OCI-LY7 (cell line): ENCODE results near the gene SCARF2. TPM values are rescaled to one million over a fixed set of nuclear protein-coding genes. Genes with fewer than 3 reads are reported as not detected.
"Not testable (repeated sequence)": the region's sequence is repeated elsewhere in the genome, so short reads cannot be mapped to it uniquely, and the experiment has no call there.

Experiments
- BruUV-seq: library from RNA; stranded (reverse); fragments of 400-500 nt; replicated peaks from 2 replicates; lab custom pipeline; 2021; lab: Mats Ljungman, UMichigan
- CTCF ChIA-PET: fragments of 300-600 bp; sonication (Branson Sonifier 250); formaldehyde crosslinking; loops from one replicate; lab custom pipeline; 2022; ENCODE audit warnings: antibody characterized with exemption; ENCODE audit not compliant: unreplicated experiment; lab: Charles Lee
- POLR2A ChIA-PET: fragments of 300-600 bp; sonication (Branson Sonifier 250); formaldehyde crosslinking; loops from one replicate; lab custom pipeline; 2022; ENCODE audit warnings: antibody characterized with exemption; lab: Charles Lee
- DNase-seq: peaks from one replicate; pipeline ENCODE4 v3.0.0-alpha.2; 2015; ENCODE audit warnings: low spot score
- H2AFZ ChIP-seq: fragments of 200-600 bp; sonication (generic), shearing (Covaris generic); 2 replicates; pipeline ENCODE4 v1.6.1; 2014; ENCODE audit warnings: mild to moderate bottlenecking, antibody characterized with exemption, low read length, moderate library complexity
- H3K27ac ChIP-seq: fragments of 200-600 bp; sonication (generic); 2 replicates; pipeline ENCODE4 v1.5.1; 2014; ENCODE audit warnings: mixed run types, low read depth, mild to moderate bottlenecking, moderate library complexity, low read length, inconsistent platforms; ENCODE audit not compliant: poor library complexity, severe bottlenecking
- H3K36me3 ChIP-seq: fragments of 200-600 bp; sonication (generic); 2 replicates; pipeline ENCODE4 v1.6.1; 2014; ENCODE audit warnings: mild to moderate bottlenecking, antibody characterized with exemption, low read length, moderate library complexity, mixed read lengths; ENCODE audit not compliant: insufficient read depth
- H3K4me1 ChIP-seq: fragments of 200-600 bp; sonication (generic); 2 replicates; pipeline ENCODE4 v1.5.1; 2014; ENCODE audit warnings: mild to moderate bottlenecking, low read length; ENCODE audit not compliant: insufficient read depth, poor library complexity, severe bottlenecking
- H3K4me2 ChIP-seq: fragments of 200-600 bp; sonication (generic); 2 replicates; pipeline ENCODE4 v1.6.1; 2014; ENCODE audit warnings: mild to moderate bottlenecking, low read length
- H3K4me3 ChIP-seq: fragments of 200-600 bp; sonication (generic); 2 replicates; pipeline ENCODE4 v1.5.1; 2014; ENCODE audit warnings: mild to moderate bottlenecking, low read depth, low read length; ENCODE audit not compliant: poor library complexity, severe bottlenecking
- H3K79me2 ChIP-seq: fragments of 200-600 bp; sonication (generic); 2 replicates; pipeline ENCODE4 v1.6.1; 2016; ENCODE audit warnings: low read depth, mild to moderate bottlenecking, low read length, moderate library complexity, mixed read lengths; ENCODE audit not compliant: insufficient read depth
- H3K9me2 ChIP-seq: fragments of 200-600 bp; sonication (generic); 2 replicates; pipeline ENCODE4 v1.6.1; 2016; ENCODE audit warnings: mild to moderate bottlenecking, low read length, mixed read lengths; ENCODE audit not compliant: insufficient read depth
- H3K9me3 ChIP-seq: fragments of 200-600 bp; sonication (generic); 2 replicates; pipeline ENCODE4 v1.6.1; 2014; ENCODE audit warnings: mild to moderate bottlenecking, mixed run types, low read length, mixed read lengths
- H4K20me1 ChIP-seq: fragments of 200-600 bp; sonication (generic); 2 replicates; pipeline ENCODE4 v1.6.1; 2014; ENCODE audit warnings: mild to moderate bottlenecking, antibody characterized with exemption, low read length, moderate library complexity, mixed read lengths; ENCODE audit not compliant: insufficient read depth
- EZH2phosphoT487 ChIP-seq: fragments of 200-600 bp; sonication (generic); IDR thresholded peaks from 2 replicates; pipeline ENCODE4 v1.6.1; 2018; ENCODE audit warnings: low read depth, borderline replicate concordance, mild to moderate bottlenecking, mixed run types, antibody characterized with exemption, low read length, moderate library complexity, mixed read lengths
- intact Hi-C: fragments of 100-400 bp; cut with micrococcal nuclease; formaldehyde crosslinking; loops from one replicate; pipeline ENCODE4 v1.10.0; 2022; ENCODE audit not compliant: unreplicated experiment
- total RNA-seq, 2 experiments: library from RNA; depleted of rRNA in 1 of 2; stranded (reverse); fragments of >200 nt in 1 of 2; shearing (Covaris generic) in 1 of 2; gene quantifications; 2 replicates each; pipeline ENCODE4 v1.2.3, GENCODE V29; 2014 to 2022
- TF ChIP-seq, protein P1 (sequence below): fragments of 200-600 bp; sonication (generic); conservative IDR thresholded peaks from 2 replicates; pipeline ENCODE4 v1.5.1; 2014; ENCODE audit warnings: mild to moderate bottlenecking, antibody characterized with exemption, low read length, moderate library complexity, mixed read lengths

The SCARF2 gene
- total RNA-seq, 2 experiments from 2014 or later: 1.0 to 2.2 TPM

DNA sequence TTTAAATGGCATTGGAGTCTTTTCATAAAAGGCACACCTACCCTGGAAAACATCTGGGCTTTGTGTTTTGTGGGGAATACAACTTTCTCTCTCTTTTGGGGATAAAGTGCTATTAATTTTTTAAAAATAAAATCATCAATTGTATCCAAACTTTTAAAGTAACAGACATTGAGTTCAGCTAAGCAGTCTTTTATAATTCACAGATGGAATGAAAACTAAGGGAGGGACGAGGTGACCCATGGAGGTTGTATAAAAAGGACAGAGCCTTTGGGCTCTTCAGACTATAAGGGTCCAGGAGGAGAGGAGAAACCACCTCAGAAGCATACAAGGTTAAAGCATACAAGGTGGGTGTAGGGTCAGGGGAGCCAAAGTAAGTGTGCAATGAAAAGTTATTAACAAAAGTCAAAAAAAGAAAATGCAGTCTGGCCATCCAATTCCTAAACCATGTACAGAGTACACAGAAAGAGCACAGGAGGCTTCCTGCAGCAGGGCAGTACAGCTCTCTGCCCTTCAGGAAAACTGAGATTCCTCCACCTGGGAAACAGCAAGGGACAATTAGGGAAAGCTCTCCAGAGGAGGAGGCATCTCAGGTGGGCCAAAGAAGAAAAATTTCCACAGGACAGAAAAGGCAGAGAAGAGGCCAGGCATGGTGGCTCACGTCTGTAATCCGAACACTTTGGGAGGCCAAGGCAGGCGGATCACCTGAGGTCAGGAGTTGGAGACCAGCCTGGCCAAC is 47.5 kb upstream of the SCARF2 start:
- ChIA-PET POLR2A (no interaction called here), CTCF (no interaction called here)
- H3K79me2 ChIP-seq: no peaks in the 10 kb centered on the region
- H4K20me1 ChIP-seq: no peaks in the 10 kb centered on the region
- H2AFZ ChIP-seq: no peak overlapping the region
- TF ChIP-seq, protein P1, sequence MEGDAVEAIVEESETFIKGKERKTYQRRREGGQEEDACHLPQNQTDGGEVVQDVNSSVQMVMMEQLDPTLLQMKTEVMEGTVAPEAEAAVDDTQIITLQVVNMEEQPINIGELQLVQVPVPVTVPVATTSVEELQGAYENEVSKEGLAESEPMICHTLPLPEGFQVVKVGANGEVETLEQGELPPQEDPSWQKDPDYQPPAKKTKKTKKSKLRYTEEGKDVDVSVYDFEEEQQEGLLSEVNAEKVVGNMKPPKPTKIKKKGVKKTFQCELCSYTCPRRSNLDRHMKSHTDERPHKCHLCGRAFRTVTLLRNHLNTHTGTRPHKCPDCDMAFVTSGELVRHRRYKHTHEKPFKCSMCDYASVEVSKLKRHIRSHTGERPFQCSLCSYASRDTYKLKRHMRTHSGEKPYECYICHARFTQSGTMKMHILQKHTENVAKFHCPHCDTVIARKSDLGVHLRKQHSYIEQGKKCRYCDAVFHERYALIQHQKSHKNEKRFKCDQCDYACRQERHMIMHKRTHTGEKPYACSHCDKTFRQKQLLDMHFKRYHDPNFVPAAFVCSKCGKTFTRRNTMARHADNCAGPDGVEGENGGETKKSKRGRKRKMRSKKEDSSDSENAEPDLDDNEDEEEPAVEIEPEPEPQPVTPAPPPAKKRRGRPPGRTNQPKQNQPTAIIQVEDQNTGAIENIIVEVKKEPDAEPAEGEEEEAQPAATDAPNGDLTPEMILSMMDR: no peak
- TF ChIP-seq EZH2phosphoT487: no peak
- intact Hi-C loops: no loop called here
- no peak overlapping the region for H3K4me3 ChIP-seq
- no peaks in the 10 kb centered on the region for H3K4me1 ChIP-seq
- no peaks in the 10 kb centered on the region for H3K36me3 ChIP-seq
- no peaks in the 10 kb centered on the region for H3K9me3 ChIP-seq
- no peaks in the 10 kb centered on the region for H3K9me2 ChIP-seq
- H3K27ac ChIP-seq: no peak overlapping the region
- DNase-seq: no peak
- H3K4me2 ChIP-seq: no peak overlapping the region
- no TSS peak for BruUV-seq

DNA sequence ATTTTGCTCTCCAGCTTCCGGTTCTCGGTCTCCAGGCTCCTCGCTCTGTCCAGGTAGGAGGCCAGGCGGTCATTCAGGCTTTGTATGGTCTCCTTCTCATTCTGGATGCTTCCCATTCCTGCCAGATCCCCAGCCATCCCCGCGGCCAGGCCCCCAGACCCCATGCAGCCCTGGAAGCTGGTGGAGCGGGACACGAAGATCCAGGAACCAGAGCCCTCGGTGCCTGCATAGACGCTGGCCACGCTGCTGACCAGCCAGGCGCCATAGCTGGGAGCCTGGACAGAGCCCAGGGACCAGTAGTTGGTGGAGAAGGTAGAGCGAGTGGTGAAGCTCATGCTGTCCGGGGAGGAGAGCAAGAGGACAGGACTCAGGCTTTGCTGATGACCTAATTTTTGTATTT is 46.1 kb upstream of the SCARF2 start:
- Histone ChIP-seq H3K36me3 (no peaks in the 10 kb centered on the region), H3K9me3 (no peaks in the 10 kb centered on the region), H3K27ac (no peak overlapping the region), H4K20me1 (no peaks in the 10 kb centered on the region), H3K4me1 (no peaks in the 10 kb centered on the region), H2AFZ (no peak overlapping the region), H3K4me3 (no peak overlapping the region), H3K9me2 (no peaks in the 10 kb centered on the region), H3K79me2 (no peaks in the 10 kb centered on the region), H3K4me2 (no peak overlapping the region)
- no peak for DNase-seq
- no TSS peak for BruUV-seq
- ChIA-PET POLR2A (no interaction called here), CTCF (no interaction called here)
- TF ChIP-seq, protein P1: no peak
- intact Hi-C loops: no loop called here

DNA sequence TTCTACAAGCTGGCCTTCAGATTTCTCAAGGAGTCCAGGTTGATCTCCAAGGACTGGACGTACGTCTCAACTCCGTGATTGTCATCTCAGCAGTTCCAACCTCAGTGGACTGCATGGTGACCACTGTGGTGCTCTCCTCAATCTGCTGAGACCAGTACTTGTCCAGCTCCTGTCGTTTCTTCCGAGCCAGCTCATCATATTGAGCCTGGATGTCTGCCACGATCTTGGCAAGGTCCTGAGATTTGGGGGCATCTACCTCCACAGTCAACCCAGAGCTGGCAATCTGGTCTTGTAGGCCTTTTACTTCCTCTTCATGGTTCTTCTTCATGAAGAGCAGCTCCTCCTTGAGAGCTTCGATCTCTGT is 45.5 kb upstream of the SCARF2 start:
- BruUV-seq, H2AFZ ChIP-seq, H3K79me2 ChIP-seq, H3K9me2 ChIP-seq, intact Hi-C loops, H3K4me3 ChIP-seq, CTCF ChIA-PET, H3K36me3 ChIP-seq, H3K4me2 ChIP-seq, H3K27ac ChIP-seq, H3K9me3 ChIP-seq, POLR2A ChIA-PET, DNase-seq, H3K4me1 ChIP-seq, H4K20me1 ChIP-seq: not testable (repeated sequence)
